ENCODE measurements around the gene TLE7. TPM values are rescaled to one million over a fixed set of nuclear protein-coding genes. Genes with fewer than 3 reads are reported as not detected.

TLE7 gene
- not detected for polyA plus RNA-seq (ENCODE audit: insufficient read depth in 1 of 5, insufficient read length in 5 of 5, low replicate concordance in 1 of 5)
- long read RNA-seq, donor 1, result 0 reads
- long read RNA-seq, donor 2, result 0 reads
- long read RNA-seq, donor 3, result 0 reads
- long read RNA-seq, donor 4, result 0 reads
- long read RNA-seq, donor 5, result 0 reads
- long read RNA-seq, donor 6, result 0 reads
- long read RNA-seq, donor 7, result 0 reads
- long read RNA-seq, donor 8, result 0 reads

GRCh38 chr16:71442051-71442440 is at the start of gene TLE7:
TSS of gene TLE7 (minus strand) at chr16:71442054. CDS start at chr16:71433324, 8,730 bp downstream.
- DNase-seq, result no peak

DNA sequence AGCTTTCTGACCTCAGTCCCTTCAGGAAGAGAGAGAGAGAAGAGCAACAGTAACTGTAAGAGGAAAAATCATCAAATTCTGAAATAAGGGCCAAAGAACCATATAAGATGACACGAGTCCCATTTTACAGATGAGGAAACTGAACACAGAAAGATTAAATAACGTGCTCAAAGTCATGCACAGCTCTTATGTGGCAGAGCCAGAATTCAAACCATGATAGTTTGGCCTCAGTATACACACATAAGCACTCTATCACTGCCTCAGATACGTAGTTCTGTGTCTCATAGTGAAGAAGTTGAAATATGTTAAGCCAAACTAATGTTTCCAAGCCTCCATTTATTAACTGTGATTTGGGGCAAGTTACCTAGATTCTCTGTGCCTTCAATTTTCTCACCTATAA is 49.2 kb upstream of the TLE7 start:
- DNase-seq, result no peak

DNA sequence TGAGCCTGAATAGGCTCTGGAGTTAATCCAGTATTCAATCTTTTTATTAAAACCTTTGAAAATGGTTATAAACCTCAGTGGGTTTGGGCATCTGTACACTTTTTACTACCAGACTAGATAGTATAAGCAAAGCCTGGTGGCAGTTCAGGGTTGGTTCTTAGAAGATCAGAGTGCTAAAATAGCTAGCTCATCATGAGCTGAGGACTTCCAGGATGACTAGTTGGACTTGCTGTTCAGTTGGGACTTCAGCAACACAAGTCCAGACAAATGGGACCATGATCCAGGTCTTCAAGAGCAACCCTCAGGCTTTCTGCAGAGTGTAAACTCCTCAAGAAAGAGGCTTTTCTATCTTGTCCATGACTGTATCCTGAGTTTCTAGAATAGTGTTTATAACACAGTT is 48.5 kb upstream of the TLE7 start:
- no peak for DNase-seq

GRCh38 chr16:71489122-71489521 is 47.3 kb upstream of the TLE7 start, which contains the start of gene ZNF19:
TSS of gene ZNF19 (minus strand) at chr16:71489324. CDS start at chr16:71482114, 7,210 bp downstream.
- DNase-seq, result no peak

DNA sequence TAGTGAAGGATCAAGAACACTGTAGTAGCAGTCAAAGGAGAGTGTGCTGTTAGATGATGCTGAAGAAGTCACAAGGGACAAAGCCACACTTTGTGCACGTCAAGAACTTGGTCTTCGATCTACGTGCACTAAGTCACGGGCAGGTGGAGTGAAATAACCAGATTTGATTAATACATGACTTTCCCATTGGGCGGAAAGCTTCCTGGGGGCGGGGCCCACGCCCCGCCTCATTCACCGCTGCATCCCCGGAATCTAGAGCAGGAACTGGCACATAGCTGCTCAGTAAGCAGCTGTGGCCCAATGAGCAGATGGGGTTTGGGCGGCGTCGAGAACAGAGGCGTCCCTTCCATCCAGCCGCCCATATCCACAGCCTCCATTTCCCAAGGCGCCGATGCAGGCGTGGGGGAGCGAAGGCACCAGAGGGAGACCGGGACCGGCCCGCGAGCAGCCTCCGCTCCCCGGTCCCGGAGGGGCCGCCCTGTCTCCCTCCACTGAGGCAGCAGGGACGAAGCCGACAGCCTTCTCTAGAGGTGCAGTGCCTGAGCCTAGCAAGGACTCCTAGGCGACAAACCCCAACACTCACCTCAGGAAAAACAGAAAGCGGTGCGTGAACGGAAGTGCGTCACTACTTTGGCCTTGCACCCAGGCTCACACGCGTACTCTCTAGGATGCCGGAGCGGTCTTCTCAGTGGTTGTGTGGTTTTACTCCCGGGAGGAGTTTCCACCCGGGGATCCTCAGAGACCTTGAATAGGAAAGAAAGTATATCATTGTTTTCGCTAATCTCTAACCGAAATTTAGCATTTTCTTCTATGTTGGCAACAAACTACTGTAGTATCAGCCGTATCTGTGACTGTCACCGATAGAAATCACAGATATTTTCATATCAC is 42.4 kb upstream of the TLE7 start:
- peak; percentile 89 to 91 for DNase-seq

- DNase-seq, result no peak
Observed at GRCh38 chr16:71482569-71482968, 40.7 kb upstream of the TLE7 start.

- no peak for DNase-seq
Observed at GRCh38 chr16:71480956-71481355, 39.1 kb upstream of the TLE7 start.

DNA sequence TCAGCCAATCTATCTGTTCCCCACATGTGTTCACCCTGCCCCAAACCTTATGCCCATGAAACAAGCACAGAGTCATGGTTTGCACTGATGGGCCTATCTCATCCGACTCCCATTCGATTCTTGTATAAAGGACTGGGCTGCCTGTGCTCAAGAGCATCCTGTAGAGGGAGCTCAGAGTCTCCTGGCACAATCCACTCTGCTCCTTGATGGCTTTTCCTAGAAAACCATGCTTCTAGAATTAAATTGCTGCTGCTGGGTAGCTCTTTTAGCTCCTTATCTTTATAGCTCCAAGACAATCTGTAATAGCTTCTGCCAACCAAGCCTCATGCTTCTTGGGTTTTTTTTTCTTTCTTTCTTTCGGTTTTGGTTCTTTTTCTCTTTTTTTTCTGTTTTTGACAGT is 37.6 kb upstream of the TLE7 start:
- no peak for DNase-seq

DNA sequence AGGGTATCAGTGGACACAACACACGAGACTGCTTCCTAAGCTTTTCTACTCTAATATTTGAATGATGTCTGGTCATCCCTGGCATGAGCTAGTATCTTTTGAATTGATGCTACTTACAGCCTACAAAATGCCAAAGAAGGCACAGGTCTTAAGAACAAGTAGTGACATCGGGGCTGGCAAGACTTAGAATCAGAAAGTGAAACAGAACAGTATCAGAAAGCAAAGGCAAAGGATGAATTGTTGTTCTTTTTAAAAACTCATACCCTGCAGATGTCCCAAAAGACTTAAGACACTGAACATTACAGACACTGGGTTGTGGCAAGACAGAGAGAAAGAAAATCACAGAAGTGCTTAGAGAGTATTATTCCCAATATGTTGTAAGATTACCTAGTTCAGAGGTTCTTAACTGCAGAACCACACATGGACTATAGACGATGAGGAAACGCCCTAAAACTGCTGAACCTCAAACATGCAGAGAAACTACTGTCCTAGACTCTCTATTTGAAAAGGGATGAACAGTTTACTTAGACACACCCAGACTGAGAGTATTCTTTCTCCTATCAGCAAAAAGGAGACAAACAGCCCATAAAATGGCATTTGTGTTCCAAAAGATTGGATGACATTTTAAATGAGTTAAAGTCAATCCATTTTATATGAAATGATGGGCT is 34.7 kb upstream of the TLE7 start:
- DNase-seq, result no peak

DNA sequence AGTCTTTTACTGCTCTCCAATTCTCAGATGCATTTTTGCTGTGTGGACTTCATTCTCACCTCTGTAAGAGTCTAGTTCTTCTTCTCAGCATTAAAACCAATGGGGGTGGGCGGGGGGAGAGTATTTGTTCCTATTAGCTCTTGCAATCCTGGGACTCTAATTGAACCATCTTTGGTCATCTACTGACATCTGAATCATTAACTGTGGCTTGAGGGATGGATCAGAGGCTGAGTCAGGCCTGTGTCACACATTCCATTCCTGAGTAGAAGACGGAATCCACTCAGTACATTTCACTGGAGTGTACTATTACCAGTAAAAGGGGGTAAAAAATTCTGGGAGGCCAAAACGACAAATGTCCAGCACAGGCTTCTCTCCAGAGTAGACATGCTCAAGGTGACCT is 33.0 kb upstream of the TLE7 start:
- DNase-seq, result no peak

DNA sequence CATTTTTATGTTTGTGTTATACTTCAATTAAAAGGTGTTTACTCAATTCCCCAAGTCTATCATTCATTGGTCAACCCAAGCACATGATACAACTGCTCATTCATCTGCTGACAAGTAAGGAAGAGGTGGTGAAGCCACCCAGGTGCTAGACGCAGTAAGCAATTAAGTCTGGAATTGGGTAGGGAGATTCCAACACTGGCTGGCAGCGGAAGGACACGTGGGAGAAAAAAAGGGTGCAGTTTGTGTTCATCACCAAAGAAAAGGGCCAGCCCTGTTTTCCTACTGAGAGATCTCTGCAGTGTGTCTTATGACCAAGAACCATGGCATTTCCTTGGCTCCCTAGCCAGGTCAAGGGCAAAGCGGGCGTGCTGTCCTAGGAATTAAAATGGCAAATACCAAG is 32.0 kb upstream of the TLE7 start:
- no peak for DNase-seq

DNA sequence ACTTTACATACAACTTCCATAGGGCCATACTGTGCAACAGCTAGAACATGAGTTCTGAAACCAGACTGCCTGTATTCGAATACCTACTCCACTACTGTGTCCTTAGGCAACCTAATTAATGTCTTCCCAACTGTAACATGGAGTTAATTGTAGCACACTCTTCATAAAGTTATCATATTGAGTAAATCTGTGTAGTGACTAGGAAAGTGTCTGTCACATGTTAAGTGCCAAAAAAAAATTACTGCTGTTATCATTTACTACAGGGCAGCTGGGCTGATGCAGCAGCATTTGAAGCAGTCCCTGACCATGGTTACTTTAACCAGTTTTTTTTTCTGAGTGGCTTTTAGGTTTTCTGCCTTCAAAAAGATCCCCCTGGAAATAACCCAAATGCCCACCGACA is 31.1 kb upstream of the TLE7 start:
- no peak for DNase-seq

DNA sequence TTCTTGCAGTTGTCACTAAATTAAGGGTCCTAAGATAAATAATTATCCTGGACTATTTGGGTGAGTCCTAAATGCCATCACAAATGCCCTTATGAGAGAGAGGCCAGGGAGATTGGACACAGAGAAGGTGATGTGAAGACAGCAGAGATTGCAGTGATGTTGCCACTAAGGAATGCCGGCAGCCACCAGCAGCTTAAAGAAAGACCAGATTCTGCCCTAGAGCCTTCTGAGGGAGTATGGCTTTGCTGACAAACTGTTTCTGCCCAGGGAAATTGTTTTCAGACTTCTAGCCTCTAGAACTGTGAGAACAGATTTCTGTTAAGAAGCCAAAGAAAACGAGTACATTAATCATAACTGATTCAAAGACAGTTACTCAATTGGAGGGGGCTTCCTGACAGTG is 30.2 kb upstream of the TLE7 start:
- no peak for DNase-seq

- peak; percentile 18 to 23 for DNase-seq
Observed at GRCh38 chr16:71467810-71468209, 26.0 kb upstream of the TLE7 start.

DNA sequence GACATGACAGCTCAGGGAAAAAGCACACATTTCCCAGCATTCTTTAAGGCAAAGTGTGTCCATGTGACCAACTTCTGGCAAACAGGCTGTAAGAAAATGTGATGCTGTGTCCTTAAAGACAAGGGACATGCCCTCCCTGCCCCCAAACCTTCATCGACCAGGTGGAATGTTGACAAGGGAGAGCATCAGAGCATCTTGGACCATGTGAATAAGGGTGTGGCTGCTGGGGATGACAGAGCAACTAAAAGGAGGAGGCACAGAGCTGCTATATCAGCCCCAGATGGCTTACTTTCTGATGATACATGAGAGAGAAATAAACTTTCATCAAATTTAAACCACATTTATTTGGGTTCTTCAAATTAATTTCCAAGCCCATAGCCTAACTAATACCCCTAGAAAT is 22.4 kb upstream of the TLE7 start:
- no peak for DNase-seq

DNA sequence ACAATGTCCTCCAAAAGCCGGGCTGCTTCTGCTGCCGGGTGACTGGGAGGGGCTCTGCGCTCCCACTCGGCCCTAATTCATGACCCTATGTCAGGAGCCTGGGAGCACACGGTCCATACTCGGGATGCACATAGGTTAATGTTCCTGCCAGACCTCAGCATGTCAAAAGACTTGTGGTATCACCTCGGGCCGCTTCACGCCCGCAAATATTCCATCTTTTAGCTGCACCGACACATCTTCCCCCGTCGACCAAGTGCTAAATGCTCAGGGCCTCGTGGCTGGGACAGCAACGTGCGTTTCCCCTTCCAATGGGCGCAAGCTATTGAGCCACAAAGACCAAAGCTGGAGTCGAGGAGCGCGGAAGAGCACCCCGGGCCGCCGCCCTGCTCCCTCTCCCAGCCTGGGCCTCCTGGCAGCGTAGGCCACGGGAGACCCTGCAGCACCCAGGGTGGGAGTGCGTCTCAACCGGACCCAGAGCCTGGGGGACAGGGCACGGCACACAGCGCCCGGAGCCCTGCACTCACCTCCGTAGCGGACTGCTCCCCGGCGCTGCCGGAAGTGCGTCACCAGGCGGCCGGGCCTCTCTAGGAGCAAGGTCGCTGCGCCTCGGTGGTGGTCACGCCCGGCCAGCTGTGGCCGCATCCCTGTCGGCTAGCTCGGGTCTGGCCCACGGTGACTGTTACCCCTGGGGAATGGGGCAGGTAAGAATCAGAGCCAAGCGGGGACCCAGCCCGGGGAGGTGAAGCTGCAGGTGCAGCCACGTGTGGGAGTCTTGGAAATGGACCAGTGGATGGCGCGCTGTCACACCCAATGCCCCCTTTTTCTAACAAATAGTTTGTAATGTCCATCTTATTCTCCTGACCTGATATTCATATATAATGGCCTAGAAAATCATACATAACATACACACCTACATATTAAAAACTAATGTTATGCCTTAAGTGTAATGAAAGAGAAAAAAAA is 20.1 kb upstream of the TLE7 start, which contains the start of gene ZNF23:
TSS of gene ZNF23 (minus strand) at position 562 of the 963 bp plus-strand sequence. CDS start 5,451 bp downstream, outside the sequence.
- DNase-seq, result peak; percentile 81 to 82

DNA sequence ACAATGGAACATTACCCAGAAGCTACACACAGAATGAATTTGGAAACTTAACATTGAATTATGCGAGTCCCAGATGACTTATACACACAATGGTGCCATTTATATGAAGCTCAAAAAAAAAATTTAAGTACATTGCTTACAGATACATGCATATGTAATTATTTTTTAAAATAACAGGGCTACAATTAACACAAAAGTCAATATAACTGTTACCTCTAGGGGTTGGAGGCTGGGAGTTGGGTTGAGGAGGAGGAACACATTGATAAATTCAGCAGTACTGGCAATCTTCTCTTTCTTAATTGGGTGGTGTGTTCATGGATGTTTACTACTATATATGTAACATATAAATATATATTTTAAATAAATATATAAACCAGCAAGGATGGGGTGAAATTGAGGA is 19.1 kb upstream of the TLE7 start:
- DNase-seq, result no peak

DNA sequence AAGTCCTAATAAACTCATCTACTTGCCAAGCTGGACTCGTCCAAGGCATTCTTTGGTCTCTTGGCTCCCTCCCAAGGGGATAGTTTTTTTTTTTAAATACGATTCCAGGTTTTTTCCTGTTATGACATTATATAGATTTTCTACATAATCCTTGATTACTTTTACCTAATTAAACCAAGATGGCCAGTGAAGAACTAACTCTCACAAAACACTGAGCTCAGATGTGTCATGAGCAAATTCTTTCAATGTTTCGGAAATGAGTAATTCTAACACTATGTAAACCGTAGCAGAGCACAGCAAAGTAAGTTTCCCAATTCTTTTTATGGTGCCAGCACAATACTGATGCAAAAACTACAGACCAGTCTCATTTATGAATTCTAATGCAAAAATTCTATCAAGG is 18.4 kb upstream of the TLE7 start:
- DNase-seq, result no peak

DNA sequence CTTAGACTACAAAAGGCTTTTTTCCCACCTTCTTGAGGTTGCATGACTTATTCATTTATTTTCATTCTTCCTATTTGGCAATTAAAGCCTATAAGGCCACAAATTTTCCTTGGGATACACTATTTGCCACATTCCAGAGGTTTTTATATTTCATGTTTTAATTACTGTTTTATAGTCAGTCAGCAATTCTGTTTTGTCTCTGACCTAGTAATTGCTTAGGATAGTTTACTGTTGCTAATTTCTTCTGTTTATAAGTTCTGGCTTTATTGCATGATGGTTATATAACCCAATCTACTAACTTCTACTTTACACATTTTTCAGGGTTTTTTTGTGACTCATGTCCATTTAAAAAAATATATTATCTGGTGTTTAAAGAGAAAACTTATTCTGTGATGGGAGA is 17.7 kb upstream of the TLE7 start:
- DNase-seq, result no peak

GRCh38 chr16:71456801-71457200 is 14.9 kb upstream of the TLE7 start:
- DNase-seq, result no peak

- DNase-seq, result no peak
Observed at GRCh38 chr16:71453036-71453435, 11.2 kb upstream of the TLE7 start.

Measured in right lung (tissue), 10 donors.